GM18511 (cell line): ENCODE results near the gene PACS1.

Experiments
- ATAC-seq: cut with Tn5 transposase; IDR thresholded peaks from one replicate; pipeline ENCODE4 v1.9.1; 2021; ENCODE audit warnings: mild to moderate bottlenecking, moderate library complexity; ENCODE audit not compliant: unreplicated experiment

Gene PACS1

GRCh38 chr11:66048547-66049323 lies 21.3 kb upstream of the PACS1 start, which contains the start of gene GAL3ST3:
Gene GAL3ST3, minus strand, starts transcription at chr11:66049161. Its CDS starts 3,746 bp downstream, at chr11:66045415.
- ATAC-seq = no peak

- no peak for ATAC-seq
These were observed 19.4 kb upstream of the PACS1 start for GRCh38 chr11:66050581-66051231.

GRCh38 chr11:66051371-66051765 lies 18.7 kb upstream of the PACS1 start:
- ATAC-seq = no peak

GRCh38 chr11:66051766-66052663 lies 18.1 kb upstream of the PACS1 start, which contains the start of gene SF3B2:
Gene SF3B2, plus strand, starts transcription at chr11:66052364. Its CDS starts 21 bp downstream, at chr11:66052385.
- ATAC-seq = peak; percentile 96

- ATAC-seq = no peak
These were observed 17.4 kb upstream of the PACS1 start for GRCh38 chr11:66052664-66052982.

- no peak for ATAC-seq
These were observed 15.1 kb upstream of the PACS1 start for GRCh38 chr11:66055021-66055420.

- ATAC-seq = no peak
These were observed 13.6 kb upstream of the PACS1 start for GRCh38 chr11:66056501-66056900.

GRCh38 chr11:66059966-66060680 lies 9.9 kb upstream of the PACS1 start:
- no peak for ATAC-seq

- ATAC-seq = no peak
These were observed 8.8 kb upstream of the PACS1 start for GRCh38 chr11:66061268-66061667.

GRCh38 chr11:66062408-66062807 lies 7.7 kb upstream of the PACS1 start:
- ATAC-seq = no peak

GRCh38 chr11:66063900-66064299 lies 6.2 kb upstream of the PACS1 start:
- ATAC-seq = no peak

GRCh38 chr11:66064571-66064970 lies 5.5 kb upstream of the PACS1 start:
- no peak for ATAC-seq

- no peak for ATAC-seq
These were observed 3.3 kb upstream of the PACS1 start for GRCh38 chr11:66066751-66067150.

- ATAC-seq = no peak
These were observed 2.4 kb upstream of the PACS1 start for GRCh38 chr11:66067640-66068039.

GRCh38 chr11:66068154-66068821 lies 1.8 kb upstream of the PACS1 start:
- ATAC-seq = no peak

- ATAC-seq = peak; percentile 42
These were observed 953 bp upstream of the PACS1 start for GRCh38 chr11:66068923-66069714.

- ATAC-seq = peak; percentile 22
These were observed 720 bp downstream of the PACS1 start for GRCh38 chr11:66070604-66071380.

- ATAC-seq = no peak
These were observed 1.3 kb downstream of the PACS1 start for GRCh38 chr11:66071381-66071801.

GRCh38 chr11:66072081-66072480 lies 2.0 kb downstream of the PACS1 start:
- no peak for ATAC-seq
